GM19239 (cell line): ENCODE data around the gene PPFIBP1.
"Not testable (repeated sequence)": the region's sequence is repeated elsewhere in the genome, so short reads cannot be mapped to it uniquely, and the experiment has no call there.

Experiments used
- DNase-seq: peaks from one replicate; pipeline ENCODE4 v3.0.0; 2011; ENCODE audit warnings: low spot score; ENCODE audit not compliant: insufficient read length
- FAIRE-seq: peaks from 2 replicates; lab custom pipeline; 2011; peaks lifted over from hg19 to GRCh38; lab: Jason Lieb, UNC

PPFIBP1 gene

DNA sequence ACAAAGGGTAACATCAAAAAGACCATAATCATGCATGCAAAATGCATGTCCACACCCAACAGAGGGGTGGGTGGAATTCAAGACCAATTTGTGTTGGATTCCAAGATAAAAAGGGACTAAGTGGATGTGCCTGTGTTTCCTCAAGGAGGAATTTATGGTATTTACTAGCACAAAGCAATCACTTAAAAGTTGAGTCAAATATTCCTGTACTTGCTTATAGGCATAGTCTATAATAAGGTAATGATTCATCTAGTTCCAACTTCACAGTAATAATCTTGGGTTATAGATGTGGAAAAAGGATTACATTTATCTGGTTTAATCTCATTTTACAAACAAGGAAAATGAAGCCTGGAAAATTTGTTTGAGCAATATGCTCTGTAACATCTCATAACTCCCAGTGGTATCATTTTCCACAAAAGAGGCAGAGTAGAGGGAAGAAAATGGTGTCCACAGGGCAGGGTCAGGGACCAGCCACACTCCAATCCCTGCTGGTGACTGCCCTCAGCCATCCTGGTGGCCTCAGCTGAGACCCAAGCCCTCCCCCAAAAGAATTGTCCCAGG, 91.4 kb downstream of the PPFIBP1 start:
- no peak for DNase-seq
- FAIRE-seq: no peak

DNA sequence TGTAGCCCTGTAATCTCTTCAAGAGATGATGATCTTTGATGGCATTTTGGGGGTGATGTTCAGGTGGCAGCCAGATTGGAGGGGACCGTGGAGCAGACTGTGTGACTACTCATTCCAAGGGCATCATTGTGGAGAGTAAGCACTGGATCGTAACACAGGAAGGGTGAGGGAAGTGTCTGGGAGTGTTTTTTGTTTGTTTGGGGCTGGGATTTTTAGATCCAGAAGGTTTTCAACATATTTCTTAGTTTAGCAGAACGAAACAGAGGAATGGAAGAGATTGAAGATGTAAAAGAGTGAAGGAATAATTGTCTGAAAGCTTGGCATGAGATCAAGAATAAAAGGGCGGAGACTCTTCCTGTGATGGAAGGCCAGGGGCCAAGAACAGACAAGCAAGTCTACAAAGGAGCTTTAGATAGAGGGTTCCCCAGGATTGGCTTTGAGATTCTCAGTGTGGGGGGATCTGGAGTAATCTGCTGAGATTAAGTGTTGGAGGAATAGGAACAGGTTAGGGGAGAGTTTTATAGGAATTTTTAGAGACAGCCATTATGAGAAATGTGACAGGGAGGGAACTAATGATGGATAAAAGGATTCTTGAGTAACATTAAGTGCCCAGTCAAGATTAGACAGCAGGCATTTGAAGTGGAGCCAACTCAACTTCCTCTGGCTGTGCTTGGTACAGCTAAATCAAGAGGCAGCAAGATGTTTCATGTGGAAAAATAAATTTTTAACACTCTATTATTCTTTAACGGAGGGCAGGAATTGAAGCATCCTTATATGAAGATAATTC, 92.5 kb downstream of the PPFIBP1 start:
- no peak for DNase-seq

DNA sequence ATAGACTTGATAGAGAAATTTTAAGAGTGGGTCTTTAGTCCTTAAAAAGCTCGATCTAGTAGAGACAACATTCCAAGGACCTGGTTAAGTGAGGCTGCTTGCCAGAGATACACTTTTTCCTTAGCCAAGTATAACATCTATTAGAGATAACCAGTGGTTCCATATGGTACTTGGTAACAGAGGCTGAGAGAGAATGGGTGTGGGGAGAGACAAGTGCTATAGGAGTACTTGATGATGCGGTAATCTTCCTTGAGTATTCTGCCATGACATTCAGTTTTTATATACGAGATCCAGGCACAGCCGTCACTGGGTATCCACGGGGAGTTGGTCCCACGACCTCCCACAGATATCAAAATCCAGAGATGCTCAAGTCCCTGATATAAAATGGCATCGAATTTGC, 94.8 kb downstream of the PPFIBP1 start:
- DNase-seq: no peak
- FAIRE-seq: no peak

More for the DNA sequence above, 92.5 kb downstream of the PPFIBP1 start:
- FAIRE-seq: no peak

DNA sequence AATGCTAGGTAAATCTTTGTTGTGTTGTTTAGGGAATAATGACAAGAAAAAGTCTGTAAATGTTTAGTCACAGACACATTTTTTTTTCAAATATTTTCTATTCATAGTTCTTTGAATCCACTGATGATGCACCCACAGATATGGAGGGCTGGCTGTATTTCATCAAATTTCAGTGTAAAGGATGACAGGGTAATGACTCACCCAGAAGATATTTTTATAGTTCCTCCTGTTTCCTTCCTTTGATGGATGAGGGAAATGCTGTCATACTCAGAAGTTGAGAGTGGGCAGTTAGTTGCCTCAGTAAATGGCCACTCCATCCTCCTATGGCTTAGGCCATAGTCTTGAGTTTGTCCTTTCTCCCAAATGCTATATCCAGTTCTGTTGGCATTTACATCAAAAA, 95.3 kb downstream of the PPFIBP1 start:
- DNase-seq (no peak), FAIRE-seq (no peak)

DNA sequence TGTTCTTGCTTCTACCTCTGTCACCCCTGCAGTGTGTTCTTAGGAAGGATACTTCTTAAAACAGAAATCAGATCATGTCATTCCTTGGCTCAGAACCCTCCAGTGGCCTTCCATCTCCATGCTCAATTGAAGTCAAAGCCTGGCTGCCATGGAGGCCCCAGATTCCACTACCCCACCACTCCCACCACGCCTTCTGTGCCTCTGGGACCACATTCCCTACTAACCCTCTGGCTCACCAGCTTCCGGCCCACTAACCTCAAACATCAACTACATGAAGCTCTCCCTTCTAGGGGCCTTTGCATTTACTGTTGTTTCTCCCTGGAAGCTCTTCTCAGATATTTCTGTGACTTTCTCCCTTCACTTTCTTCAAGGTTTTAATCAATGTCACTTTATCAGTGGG, 96.1 kb downstream of the PPFIBP1 start:
- FAIRE-seq (no peak), DNase-seq (no peak)

DNA sequence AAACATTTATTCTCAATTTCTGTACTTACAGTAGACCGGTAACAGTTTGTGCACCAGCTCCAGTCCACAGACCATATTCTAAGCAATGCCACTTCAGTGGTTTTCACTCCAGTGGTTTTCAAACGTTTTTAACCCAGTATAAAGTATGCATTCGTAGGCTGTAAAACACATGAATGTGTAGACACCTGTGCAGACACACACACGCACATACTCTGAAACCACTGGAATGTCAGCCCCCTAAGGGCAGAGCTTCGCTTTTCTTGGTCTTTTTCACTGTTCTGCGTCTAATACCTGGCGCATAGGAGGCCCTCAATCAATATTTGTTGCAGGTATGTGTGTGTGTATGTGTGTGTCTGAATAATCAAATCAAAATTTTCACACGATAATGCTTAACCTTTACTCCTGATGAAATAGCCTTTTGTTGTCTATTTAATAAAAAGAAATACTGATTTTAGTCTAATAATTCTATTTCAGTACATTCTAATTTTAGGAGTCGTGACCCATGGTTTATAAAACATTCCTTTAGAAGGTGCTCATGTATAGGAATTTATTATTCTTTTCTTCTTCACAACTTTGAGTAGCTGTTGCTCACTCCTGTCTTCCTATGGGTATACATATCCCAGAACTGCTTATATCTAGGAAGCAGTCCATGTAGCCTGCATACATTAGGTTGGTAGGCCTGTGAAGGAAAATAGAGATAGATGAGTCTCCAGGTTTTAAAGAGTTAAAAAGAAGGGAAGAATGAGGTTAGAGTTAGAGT, 98.6 kb downstream of the PPFIBP1 start:
- DNase-seq (no peak), FAIRE-seq (no peak)

DNA sequence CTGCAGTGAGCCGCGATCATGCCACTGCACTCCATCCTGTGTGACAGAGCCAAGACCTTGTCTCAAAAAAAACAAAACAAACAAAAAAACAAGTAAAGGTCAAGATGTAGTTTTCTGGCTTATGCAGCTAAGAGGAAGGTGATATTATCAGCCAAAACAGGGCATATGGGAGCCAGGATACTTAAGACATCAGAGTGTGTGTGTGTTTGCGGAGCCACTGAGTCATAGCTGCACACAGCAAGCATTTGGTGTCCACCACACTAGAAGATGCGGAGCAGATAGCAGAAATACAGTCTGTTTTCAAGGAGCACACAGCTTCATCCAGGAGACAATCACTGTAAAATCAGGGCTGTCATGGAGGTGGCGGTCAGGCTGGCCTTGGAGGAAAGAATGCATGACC, 99.6 kb downstream of the PPFIBP1 start:
- DNase-seq (no peak), FAIRE-seq (no peak)

DNA sequence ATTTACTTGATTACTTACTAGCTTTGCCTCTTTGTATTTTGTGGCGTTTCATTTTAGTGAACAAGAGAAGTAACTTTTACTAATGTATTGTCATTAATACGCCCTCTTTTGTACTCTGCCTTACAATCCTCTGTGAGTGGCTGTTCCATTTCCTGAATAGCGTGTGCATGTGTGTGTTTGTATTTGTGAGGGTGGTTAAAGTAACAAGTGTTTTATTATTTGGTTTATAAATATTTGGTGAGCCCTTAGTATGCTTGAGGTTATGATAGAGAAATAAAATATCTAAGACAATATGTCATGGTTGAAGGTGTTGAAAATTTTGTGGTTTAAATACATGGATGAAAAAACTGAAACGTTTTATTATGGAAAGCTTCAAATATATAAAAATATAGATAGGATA, 100.6 kb downstream of the PPFIBP1 start:
- no peak for DNase-seq
- FAIRE-seq: no peak

DNA sequence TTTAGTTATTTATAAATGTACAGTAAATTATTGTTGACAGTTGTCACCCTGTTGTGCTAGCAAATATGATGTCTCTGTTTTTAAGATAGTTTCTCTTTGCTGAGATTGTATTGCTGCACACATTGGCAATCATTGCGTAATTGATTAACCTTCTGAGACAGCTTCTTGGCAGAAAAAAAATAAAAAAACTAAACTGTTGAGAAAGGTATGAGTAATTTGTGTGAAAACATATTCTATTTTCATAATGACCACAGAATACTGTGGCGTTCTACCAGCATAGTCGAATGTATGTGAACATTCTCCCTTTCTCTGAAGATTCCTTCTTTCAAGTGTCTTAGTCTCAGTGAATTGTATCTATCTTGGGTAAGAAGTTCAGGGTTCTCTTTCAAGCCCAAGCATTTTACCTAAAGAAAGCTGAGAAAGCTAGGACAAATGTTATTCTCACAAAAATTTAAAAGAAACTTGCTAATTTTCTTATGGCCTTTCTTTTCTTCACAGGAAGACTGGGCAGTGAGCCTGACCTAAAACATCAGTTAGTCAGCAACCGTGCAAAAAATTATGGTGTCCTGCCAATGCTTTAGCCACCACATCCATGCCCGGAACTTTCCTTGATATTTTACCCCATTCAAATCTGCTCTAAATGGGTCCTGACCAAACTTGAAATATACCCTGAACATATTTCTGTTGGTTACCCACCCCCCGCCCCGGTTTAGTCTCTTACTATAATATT, 103.3 kb downstream of the PPFIBP1 start:
- FAIRE-seq (peak; percentile 70), DNase-seq (no peak)

DNA sequence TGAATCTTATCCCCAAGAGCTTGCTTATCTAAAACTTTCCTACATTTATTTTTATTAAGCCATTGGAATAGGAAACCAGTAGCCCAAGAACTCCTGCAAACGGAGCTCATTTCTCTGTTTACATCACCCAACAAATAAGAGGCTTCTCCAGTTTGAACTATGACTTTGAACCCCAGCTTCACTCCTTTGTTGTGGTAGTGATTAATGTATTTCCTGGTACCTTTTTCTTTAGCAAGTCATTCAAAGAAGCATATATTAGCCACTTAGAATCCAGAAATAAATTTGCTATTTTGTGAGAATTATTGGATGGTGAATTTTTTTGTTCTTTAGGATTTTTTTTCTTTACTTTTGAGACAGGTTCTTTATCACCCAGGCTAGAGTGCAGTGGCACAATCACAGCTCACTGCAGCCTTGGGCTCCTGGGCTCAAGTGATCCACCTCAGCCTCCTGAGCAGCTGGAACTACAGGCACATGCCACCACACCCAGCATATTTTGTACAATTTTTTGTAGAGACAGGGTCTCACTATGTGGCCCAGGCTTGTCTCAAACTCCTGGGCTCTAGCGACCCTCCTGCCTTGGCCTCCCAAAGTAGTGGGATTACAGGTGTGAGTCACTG, 104.0 kb downstream of the PPFIBP1 start:
- not testable (repeated sequence) for FAIRE-seq, DNase-seq

DNA sequence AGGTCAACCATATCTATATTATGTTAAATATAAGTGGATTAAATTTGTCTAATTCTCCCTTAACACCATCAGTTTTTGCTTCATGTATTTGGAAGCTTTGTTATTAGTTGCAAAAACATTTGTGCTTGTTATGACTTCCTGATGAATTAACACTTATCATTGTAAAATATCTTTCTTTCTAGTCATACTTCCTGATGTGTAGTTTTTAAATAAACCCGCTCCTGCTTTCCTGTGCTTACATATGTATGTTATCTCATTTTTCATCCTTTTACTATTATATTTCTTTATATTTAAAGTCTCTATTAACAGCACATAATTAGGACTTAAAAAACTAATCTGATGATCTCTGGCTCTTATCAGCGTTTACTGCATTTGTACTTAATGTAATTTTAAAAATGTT, 106.2 kb downstream of the PPFIBP1 start:
- FAIRE-seq: peak; percentile 14
- not testable (repeated sequence) for DNase-seq

DNA sequence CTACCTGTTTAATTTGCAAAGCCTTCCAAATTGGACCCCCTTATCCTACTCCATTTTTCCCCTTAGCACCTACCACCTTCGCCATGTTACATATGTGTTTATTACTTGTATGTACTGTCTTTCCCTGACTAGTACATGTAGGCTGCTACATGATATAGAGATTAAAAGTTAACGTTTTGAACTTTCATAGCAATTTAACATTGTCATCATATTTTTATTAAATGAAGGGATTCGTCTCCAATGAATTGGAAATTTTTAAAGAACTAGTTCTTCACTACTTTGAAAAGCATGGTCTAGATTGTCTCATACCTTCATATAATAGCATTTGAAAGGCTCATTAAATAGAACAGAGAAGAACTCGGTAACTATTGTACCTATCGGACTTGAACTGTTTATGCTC, 107.4 kb downstream of the PPFIBP1 start:
- FAIRE-seq (no peak), DNase-seq (no peak)

DNA sequence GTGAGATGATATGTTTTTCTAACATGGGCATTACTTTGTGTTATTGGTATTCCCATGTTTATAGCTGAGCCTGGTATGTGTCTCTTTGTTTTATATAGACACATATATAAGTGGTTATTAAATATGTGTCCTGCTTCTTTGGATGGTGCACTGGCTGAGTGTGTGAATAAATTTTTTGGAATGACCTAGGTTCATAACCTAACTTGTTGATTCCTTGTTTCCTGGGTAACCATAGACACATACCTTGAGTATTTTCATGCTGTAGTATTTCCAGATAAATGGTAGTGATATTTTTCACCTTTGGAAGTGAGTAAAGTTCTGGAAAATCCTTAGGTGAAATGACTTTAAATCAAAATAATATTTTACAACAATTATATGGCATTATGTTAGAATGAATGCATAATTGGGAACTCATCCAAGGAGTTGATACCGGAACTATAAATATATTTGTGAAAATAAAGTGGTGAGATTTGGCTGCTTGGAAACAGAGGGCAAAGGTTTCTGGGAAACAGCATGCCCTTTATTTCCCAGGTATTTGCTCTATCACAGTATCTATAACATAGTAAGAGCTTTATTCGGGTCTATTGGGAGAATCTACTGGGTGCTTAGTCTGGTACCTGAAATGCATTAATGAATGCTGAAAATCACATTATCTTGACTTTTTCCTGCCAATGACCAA, 107.9 kb downstream of the PPFIBP1 start:
- FAIRE-seq: no peak
- DNase-seq: no peak

DNA sequence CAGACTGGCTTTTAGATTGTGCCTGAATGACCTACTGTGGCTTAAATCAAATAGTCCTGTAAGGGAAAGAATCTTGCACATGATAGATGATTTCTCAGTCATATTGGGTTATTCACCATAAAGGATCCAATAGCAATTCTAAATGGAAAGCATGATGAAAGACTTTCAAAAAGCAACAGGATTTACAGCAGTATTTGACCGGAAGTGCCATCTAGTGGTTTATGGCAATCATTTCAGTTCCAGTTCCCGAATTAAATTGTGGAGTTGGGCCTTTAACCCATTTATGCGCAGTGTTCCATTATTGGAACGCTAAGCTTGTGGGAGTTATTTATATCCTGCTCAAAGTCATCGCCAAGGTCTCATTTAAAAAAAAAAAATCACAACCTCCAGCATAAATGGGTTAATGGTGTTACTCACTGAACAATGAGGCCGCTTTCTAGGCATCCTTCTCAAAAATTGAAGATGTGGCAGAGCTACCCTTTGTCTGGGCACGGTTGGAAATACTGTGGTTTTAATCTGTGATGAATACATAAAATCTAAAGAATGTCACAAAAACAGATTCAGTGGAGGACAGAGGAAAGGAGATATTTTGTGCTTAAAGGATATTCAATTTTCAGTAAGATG, 111.5 kb downstream of the PPFIBP1 start:
- FAIRE-seq: peak; percentile 63
- no peak for DNase-seq

DNA sequence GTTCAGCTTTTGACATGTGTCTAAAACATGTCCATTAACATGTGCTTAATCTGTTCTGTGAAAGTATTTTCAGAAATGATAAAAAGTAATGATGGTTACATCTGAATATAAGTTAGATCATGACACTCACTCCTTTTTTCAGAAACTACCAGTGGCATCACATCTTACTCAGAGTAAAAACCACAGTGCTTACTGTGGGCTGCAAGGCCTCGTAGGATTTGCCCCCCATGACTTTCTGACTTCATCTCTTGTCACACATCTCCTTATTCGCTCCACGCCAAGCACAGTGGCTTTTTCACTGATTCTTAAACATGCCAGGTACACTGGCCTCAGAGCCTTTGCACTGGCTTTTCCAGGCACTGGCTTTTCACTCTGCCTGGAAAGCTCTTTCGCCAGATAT, 112.6 kb downstream of the PPFIBP1 start:
- DNase-seq: not testable (repeated sequence)
- peak; percentile 21 for FAIRE-seq

DNA sequence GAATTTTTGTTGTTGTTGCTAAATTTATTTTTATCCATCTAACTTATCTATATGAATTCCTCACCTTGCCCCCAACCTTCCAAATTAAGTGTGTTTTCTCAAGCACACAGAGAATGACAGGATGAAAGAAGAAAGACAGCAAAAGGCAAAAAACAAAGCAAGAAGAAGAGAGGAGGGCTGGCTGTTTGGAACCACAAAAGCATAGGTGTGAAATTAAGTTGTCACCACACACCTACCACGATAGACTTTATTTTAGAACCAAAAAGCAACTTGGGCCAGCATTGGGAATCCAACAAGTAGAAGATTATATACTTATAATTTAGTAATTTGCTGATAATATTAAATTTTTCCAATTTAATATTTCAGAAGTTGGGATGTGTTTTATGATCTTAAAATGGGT, 113.5 kb downstream of the PPFIBP1 start:
- FAIRE-seq: no peak
- no peak for DNase-seq

DNA sequence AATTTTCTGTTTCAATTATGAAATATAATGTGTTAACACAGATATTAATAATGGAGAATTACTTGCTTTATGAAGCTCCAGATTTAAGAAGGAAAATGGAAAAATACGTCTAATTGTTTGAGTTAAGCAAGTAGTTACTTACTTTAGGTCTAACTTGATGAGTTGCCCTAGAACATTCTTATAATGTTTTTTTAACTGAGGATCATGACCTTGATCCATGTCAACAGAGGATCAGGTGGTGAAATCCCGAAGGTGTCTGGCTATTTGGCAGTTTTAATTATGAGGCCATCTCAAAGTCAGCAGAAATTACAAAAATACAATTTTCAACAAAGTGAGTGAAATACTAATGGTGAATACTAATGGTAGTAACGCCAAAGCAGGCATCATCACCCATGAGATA, 115.3 kb downstream of the PPFIBP1 start:
- FAIRE-seq: no peak
- DNase-seq: no peak

DNA sequence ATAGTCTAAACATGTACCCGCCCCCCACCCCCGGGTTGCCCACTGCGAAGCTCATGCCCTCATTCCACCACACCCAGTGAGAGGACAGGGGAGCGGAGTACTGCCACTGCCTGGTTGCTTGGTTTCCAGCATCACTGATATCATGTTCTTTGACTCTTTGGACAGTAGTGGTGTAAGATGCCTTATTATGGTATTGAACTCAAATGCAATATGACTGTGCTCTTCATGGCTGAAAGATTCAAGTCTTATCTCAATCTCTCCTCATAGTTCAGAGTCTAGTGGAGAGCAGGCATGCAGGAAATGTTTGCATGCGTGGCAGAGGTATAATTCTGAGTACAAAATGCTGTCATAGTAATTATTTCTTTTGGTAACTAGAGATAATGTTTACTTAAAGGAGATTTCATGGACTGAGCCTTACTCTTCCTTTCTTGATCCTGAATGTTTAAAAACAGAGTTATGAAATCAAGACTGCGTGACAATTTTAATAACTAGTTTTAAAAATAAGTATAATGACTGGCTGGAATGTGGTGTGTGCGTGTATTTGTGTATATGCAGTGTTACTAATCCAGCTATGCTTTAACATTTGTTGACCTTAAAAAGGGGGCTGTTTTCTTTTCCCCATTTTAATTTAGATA, 116.7 kb downstream of the PPFIBP1 start:
- not testable (repeated sequence) for FAIRE-seq, DNase-seq

DNA sequence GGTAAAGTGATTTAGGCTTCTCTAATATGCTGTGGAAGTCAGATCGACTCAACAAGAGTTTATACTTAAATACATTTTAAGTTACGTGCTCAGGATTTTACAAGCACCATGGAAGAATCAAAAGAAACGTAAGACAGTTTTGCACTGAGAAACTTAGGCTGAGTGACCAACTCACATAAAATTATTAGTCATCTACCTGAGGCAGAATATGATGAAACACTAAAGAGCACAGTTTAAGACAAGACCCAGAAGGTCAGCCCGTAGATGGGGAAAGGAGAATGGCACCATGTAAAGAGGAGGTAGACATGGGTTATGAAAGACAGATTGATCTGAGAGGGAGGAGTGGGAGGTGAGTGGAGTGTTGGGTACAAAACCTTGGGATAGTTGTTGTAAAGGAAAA, 118.4 kb downstream of the PPFIBP1 start:
- DNase-seq: not testable (repeated sequence)
- FAIRE-seq: peak; percentile 75
